D341Med (cell line): ENCODE measurements around the gene EVL.
"Not testable (repeated sequence)": the region's sequence is repeated elsewhere in the genome, so short reads cannot be mapped to it uniquely, and the experiment has no call there.

Source experiments
- DNase-seq: peaks from one replicate; pipeline ENCODE4 v3.0.0; 2012; ENCODE audit warnings: low spot score

The EVL gene

GRCh38 chr14:100038065-100038464, 27.2 kb upstream of the EVL start:
- DNase-seq, result no peak

GRCh38 chr14:100039903-100040302, 25.3 kb upstream of the EVL start:
- DNase-seq, result no peak

DNA sequence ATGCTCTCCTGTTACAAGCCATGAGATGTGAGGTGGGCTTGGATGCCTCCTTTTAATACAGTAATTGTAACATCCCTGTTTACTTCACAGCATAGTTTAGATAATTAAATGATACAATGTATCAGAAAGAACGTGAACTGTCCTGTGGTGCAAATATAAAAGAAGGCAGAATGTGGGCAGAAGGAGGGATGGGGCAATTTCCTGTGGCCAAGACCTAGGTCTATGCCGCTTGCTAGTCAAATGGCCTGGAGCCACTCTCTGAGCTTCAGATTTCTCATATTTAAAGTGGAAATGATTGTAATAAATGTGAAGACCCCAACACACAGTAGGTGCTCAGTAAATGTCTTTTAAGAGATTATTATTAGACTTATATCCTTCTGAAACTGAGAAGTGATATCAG, 24.0 kb upstream of the EVL start:
- DNase-seq, result no peak

GRCh38 chr14:100042286-100042685, 22.9 kb upstream of the EVL start:
- no peak for DNase-seq

- DNase-seq, result no peak
Observed at GRCh38 chr14:100045642-100046344, 19.4 kb upstream of the EVL start.

DNA sequence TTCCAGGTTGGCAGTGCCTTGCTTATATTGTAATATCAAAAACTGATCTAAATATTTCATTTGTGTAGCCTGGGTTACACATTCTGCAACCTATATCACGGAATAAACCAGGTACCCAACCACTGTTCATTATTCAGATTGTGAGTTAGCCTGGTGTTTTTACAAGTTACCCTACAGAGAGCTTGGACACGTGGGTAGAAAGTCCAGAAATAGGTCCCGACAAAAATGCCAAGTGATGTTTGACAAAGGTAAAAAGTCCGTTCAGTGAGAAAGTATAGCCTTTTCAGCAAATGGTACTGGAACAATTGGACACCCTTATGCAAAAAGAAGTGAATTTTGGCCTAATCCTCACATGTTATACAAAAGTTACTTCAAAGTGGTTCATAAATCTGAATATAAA, 17.6 kb upstream of the EVL start:
- DNase-seq, result no peak

DNA sequence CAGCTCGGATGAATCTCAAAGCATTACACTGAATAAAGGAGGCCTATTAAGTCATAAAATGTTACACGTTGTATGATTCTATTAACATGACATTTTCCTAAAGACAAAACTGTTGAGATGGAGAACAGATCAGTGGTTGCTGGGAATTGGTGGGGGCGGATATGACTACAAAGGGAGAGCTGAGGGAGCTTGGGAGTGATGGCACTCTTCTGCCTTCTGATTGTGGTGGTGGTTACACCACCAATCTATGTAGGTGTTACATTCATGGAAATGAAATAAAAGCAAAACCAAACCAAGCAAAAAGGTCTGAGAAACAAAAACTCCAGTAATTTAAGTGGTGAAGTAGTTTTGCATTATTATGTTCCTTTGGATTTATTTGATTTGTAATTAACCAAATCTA, 16.4 kb upstream of the EVL start:
- DNase-seq, result no peak

GRCh38 chr14:100049220-100049619, 16.0 kb upstream of the EVL start:
- DNase-seq, result no peak

GRCh38 chr14:100051103-100051502, 14.1 kb upstream of the EVL start:
- DNase-seq, result no peak

DNA sequence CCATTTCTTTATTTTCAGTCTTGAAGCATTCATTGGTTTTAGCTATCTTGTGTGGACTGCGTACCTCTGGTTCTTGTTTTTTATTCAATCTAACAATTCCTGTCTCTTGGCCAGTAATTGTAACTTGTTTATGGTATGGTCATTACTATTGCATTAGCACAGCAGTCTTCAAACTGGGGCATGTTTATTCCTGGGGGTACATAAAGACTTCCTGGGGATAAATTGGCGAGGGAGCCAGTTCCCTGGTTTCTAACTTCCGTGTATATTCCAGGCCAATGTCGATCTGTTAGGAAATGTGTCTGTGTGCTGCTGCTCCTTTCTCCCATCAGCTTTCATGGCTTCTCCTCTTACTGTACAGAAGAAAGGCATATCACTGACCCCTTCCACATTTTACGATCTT, 13.7 kb upstream of the EVL start:
- no peak for DNase-seq

GRCh38 chr14:100052819-100053218, 12.4 kb upstream of the EVL start:
- DNase-seq, result no peak

DNA sequence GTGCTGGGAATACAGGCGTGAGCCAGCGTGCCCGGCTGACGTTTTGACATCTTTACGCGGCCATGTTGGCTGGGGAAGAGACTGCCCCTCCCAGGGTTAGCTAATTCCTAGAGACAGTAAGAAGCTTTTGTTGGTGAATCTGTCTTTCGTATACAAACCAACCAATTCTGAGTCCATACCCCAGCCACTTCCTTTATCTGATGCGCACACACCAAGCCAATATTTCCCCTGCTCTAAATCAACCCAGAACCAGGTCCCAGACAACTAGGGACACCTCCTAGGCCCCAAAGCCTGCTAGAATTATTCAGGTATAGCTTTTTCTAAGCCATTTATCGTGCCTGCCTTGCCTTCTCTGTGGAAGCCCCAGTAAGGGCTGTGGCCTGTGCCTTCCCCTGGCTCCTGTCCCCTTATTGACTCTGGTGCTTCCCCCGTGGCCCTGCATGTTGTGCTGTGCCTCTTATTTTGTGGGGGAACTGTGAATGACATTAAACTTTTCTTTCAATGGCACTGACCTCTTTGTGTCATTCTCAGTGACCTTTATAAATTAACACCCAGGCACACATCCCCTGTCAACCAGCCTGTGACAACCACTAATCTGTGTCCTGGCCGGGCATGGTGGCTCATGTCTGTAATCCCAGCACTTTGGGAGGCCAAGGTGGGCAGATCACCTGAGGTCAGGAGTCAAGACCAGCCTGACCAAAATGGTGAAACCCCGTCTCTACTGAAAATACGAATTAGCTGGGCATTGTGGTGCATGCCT, 10.7 kb upstream of the EVL start:
- no peak for DNase-seq

DNA sequence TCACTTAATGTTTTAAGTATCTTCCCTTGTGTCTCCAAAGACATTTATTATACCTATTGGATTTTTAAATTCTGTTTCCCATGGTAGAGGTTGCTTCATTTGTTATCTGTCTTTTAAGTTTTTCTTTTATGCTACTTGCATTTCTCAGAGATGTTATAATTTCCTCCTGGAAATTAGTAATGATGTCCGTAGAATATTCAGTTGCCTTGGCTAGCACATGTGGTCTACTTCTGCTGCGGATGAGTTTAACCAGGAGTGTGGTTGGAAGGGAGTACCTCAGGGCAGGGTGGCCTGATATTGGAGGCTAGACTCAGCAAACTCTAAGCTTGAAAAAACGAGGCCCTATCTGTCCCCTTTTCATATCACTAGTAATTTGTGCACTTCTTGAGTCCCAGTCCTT, 8.8 kb upstream of the EVL start:
- DNase-seq, result no peak

- DNase-seq, result no peak
Observed at GRCh38 chr14:100056964-100057795, 8.0 kb upstream of the EVL start.

DNA sequence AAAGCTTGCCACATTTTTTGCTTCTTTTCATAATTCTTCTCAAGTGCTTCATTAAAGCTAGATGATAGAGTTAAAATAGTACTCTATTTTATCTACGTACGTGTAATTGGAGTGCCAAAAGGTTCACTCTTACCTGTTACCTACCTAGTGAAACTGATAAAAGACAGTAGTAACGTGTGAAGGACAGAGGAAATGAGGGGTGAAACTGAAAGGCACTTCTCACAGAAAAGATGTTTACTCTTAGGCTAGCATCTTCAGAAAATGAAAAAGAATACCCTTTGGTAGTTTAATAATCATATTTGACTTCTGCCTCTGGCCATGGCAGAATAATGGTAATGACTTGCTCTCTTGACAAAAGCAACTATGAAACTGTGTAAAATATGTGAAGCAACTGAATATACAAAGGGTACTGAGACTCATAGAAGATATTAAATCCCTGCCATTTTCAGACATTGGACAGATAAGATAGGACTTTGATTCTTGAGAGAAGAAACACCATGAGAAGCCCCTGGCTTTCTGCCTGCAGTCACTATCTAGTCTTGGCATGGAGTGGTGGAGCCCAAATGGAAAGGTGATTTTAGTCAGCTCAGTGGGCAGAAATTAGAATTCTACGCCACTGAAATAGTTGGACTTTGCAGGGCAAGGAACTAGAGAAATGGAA, 6.3 kb upstream of the EVL start:
- DNase-seq, result no peak

GRCh38 chr14:100059438-100059781, 5.8 kb upstream of the EVL start:
- DNase-seq, result no peak

- no peak for DNase-seq
Observed at GRCh38 chr14:100060760-100061159, 4.5 kb upstream of the EVL start.

DNA sequence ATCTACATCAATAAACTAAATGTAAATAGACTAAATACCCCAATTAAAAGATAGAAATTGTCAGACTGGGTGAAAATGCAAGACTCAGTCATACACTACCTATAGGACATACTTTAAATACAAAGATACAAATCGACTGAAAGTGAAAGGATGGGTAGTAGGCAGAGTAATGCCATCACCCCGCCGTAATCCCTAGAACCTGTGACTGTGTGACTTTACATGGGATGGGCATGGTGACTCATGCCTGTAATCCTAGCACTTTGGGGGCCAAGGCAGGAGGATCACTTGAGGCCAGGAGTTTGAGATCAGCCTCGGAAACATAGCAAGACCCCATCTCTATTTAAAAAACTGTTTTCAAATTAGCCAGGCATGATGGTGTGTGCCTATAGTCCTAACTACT, 2.6 kb upstream of the EVL start:
- no peak for DNase-seq

GRCh38 chr14:100063314-100063941, 1.8 kb upstream of the EVL start:
- DNase-seq, result no peak

- not testable (repeated sequence) for DNase-seq
Observed at GRCh38 chr14:100064335-100065092, 708 bp upstream of the EVL start.

DNA sequence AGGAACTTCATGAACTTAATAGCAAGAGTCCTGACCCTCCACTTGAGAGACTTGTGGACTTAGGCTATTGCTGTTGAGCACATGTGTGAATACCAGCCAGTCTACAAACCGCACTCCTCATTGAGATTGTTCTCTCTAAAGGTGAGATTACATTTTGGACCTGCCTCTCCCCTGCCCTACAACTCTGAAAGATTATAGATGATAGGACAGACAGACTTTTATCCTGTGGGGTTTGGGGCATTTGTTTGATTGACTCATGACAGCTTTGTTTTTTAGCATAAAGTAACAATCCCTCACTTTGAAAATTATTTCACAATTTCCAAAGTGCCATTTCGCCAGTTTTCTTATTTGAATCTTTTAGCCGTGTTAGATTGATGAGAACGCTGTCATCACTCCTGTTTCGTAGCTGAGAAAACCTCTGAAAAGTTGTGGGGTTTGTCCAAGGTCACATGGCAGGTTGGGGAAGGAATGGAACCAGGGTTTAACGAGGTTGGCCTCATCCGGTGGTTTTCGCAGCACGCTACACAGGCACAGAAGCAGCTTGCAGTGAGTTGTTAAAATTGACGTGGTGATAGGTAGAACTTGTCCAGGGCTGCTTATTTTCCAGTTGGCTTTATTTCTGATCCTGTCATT, 836 bp downstream of the EVL start:
- DNase-seq, result no peak
